GM10248 (cell line): Measurements from ENCODE around the gene FAAP20.

ENCODE experiments used
- CTCF ChIA-PET: fragments of 300-600 bp; sonication (Branson Sonifier 250); formaldehyde crosslinking; extraction: SDS; loops from one replicate; lab custom pipeline; 2021; ENCODE audit warnings: antibody characterized with exemption; lab: Yijun Ruan, JAX
- POLR2A ChIA-PET: fragments of 350-650 bp; sonication (Branson Sonifier 250); formaldehyde crosslinking; extraction: SDS; loops from one replicate; lab custom pipeline; 2020; ENCODE audit warnings: antibody characterized with exemption; lab: Yijun Ruan, JAX
- DNase-seq: peaks from one replicate; pipeline ENCODE4 v3.0.0; 2012; ENCODE audit errors: extremely low spot score
- CTCF ChIP-seq: IDR thresholded peaks from 2 replicates; pipeline ENCODE4 v1.5.1; 2012; ENCODE audit warnings: mild to moderate bottlenecking, low read depth; ENCODE audit errors: extremely low read depth, missing control alignments, control extremely low read depth

Gene FAAP20

GRCh38 chr1:2172551-2173146, 21.9 kb downstream of the FAAP20 start:
- CTCF ChIA-PET = interaction anchor here (2.7 kb wide), 1 partner anchor 16 kb away, joined by 19 read pairs; no protein-coding TSS in a partner anchor
- no peak for TF ChIP-seq CTCF
- DNase-seq = no peak
- POLR2A ChIA-PET = no interaction called here

GRCh38 chr1:2172012-2172411, 22.6 kb downstream of the FAAP20 start:
- CTCF ChIA-PET = no interaction called here
- POLR2A ChIA-PET = no interaction called here

GRCh38 chr1:2170211-2170610, 24.4 kb downstream of the FAAP20 start:
- TF ChIP-seq CTCF = no peak
- no peak for DNase-seq
- ChIA-PET POLR2A (no interaction called here), CTCF (no interaction called here)

More at GRCh38 chr1:2172012-2172411, 22.6 kb downstream of the FAAP20 start:
- no peak for TF ChIP-seq CTCF
- no peak for DNase-seq

- DNase-seq = no peak
- ChIA-PET CTCF (no interaction called here), POLR2A (no interaction called here)
- no peak for TF ChIP-seq CTCF
These were observed 25.3 kb downstream of the FAAP20 start for GRCh38 chr1:2169200-2169836.

- CTCF ChIA-PET = no interaction called here
- POLR2A ChIA-PET = no interaction called here
- no peak for TF ChIP-seq CTCF
- no peak for DNase-seq
These were observed 26.0 kb downstream of the FAAP20 start for GRCh38 chr1:2168535-2168934.

- ChIA-PET CTCF (no interaction called here), POLR2A (no interaction called here)
- TF ChIP-seq CTCF = no peak
- no peak for DNase-seq
These were observed 26.5 kb downstream of the FAAP20 start for GRCh38 chr1:2168090-2168489.
